Measurements from ENCODE around the gene KRT82. TPM values are rescaled to one million over a fixed set of nuclear protein-coding genes. Genes with fewer than 3 reads are reported as not detected.
A peak's percentile ranks its signal among the peaks of the same experiment; 100 is the strongest.

Gene KRT82
- total and polyA plus RNA-seq, 7 donors: not detected

DNA sequence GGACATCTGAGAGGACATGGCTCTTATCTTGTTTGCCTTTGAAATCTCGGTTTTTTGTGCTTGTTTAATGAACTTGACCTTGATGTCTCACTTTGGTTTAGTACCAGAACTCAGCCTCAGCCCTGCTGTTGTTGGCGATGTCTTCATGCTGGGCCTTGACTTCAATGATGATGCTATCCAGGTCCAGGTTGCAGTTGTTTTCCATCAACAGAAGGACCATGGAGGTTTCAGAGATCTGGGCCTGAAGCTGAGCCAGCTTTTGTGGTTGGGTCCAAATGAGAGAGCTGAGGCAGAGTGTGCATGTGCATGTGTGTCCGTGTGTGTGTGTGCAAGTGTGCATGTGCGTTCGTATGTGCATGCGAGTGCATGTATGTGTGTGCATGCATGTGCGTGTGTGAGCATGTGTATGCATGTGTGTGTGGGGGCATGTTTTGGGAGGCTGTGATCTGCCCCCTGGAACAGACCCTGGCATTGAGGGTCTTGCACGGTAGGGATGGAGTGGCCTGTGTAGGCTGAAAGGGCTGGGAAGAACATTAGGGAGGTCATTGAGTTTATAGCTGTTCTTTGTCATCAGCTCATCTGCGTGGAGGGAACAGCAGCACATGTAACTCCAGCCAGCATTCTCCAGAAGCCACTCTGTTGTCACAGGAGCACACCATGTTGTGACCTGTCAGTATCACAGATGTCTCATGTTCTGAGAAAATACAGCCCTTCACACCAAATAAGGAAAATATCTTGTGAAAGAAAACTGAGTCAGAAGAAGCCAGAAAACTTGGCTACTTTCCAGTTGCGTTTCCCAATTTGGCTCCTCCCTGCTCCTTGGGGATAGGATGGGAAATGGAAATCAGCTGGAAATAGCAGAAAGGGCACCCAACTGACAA lies 10.0 kb upstream of the KRT82 start:
- WGBS, 3 donors: 54 to 58% (median 58%) methylated on average over 10 of the region's 10 CpGs
- TF ChIP-seq, protein P1, sequence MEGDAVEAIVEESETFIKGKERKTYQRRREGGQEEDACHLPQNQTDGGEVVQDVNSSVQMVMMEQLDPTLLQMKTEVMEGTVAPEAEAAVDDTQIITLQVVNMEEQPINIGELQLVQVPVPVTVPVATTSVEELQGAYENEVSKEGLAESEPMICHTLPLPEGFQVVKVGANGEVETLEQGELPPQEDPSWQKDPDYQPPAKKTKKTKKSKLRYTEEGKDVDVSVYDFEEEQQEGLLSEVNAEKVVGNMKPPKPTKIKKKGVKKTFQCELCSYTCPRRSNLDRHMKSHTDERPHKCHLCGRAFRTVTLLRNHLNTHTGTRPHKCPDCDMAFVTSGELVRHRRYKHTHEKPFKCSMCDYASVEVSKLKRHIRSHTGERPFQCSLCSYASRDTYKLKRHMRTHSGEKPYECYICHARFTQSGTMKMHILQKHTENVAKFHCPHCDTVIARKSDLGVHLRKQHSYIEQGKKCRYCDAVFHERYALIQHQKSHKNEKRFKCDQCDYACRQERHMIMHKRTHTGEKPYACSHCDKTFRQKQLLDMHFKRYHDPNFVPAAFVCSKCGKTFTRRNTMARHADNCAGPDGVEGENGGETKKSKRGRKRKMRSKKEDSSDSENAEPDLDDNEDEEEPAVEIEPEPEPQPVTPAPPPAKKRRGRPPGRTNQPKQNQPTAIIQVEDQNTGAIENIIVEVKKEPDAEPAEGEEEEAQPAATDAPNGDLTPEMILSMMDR (IDR thresholded peaks at IDR 0.05): no peak
- intact Hi-C loops (cut with DNase I): no loop called here
- ATAC-seq: peak in 3 of 4 donors; percentile 68 to 80 (median 75)
- Histone ChIP-seq H3K9me3 (no peaks in the 10 kb centered on the region), H3K36me3 (ENCODE audit: insufficient read depth in 1 of 2, low read depth in 1 of 2) (no peaks in the 10 kb centered on the region), H3K27ac (no peak overlapping the region), H3K4me1 (no peaks in the 10 kb centered on the region), H3K27me3 (ENCODE audit: insufficient read depth in 3 of 3, low read length in 2 of 3) (peaks cover 0 to 5% (median 4%) of the 10 kb centered on the region in 3 donors), H3K4me3 (no peak overlapping the region)
- peak in 1 of 2 donors; percentile 35 for DNase-seq

DNA sequence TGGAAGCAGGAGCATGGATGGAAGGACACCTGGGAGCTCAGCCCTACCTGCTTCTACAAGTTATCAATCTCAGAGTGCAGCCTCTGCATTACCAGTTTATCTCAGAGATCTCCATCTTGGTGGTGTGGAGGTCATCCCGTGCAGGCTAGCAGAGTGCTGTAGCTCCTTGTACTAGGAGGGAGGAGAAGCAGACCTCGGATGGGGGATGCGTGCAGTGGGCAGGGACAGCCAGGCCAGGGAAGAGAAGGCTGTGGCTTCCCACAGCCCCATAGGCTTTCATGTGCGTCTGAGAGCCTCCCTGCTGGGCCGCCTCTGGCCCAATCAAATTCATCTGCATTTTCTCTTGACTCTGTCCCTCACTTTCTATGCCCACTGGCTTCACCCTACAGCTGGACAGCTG lies 8.8 kb upstream of the KRT82 start:
- Histone ChIP-seq H3K4me1 (no peaks in the 10 kb centered on the region), H3K36me3 (ENCODE audit: insufficient read depth in 1 of 2, low read depth in 1 of 2) (no peaks in the 10 kb centered on the region), H3K27me3 (ENCODE audit: insufficient read depth in 3 of 3, low read length in 2 of 3) (peaks cover 0 to 5% (median 2%) of the 10 kb centered on the region in 3 donors), H3K27ac (no peak overlapping the region), H3K9me3 (no peaks in the 10 kb centered on the region), H3K4me3 (no peak overlapping the region)
- ATAC-seq (no peak), DNase-seq (no peak)
- 69 to 80% (median 72%) methylated on average over 5 of the region's 5 CpGs for WGBS, 3 donors
- intact Hi-C loops (cut with DNase I): no loop called here
- TF ChIP-seq, protein P1 (IDR thresholded peaks at IDR 0.05): no peak

DNA sequence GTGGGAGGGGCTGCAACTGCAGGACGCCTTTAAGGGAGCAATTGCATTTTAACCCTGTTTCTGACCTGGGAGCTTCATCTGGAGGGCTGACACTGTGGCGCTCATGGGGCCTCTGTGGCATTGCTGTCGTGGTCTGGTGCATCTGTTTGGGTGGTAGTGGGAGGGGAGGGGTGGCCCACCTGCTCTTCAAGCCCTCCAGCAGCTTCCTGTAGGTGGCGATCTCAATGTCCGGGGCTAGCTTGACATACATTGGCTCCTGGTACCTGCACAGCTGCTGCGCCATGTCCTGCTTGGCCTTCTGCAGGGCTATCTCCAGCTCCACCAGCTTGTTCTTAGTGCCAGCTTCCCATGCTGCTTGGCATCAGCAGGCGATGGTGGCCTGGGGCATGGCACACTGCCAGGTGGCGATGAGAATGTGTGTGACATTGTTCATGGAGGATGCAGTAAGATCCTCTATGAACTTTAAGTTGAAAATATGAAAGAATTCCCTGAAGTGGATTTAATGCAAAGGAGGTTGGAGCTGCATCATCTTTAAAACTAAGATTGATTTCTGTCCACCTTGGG lies 7.7 kb upstream of the KRT82 start:
- TF ChIP-seq, protein P1 (IDR thresholded peaks at IDR 0.05): no peak
- DNase-seq (no peak), ATAC-seq (no peak)
- H3K27me3 ChIP-seq (ENCODE audit: insufficient read depth in 3 of 3, low read length in 2 of 3): peaks cover 0 to 5% (median 0%) of the 10 kb centered on the region in 3 donors
- intact Hi-C loops (cut with DNase I): no loop called here
- no peaks in the 10 kb centered on the region for H3K9me3 ChIP-seq
- H3K27ac ChIP-seq: no peak overlapping the region
- 39 to 48% (median 45%) methylated on average over 8 of the region's 8 CpGs for WGBS, 3 donors
- no peaks in the 10 kb centered on the region for H3K4me1 ChIP-seq
- no peak overlapping the region for H3K4me3 ChIP-seq
- no peaks in the 10 kb centered on the region for H3K36me3 ChIP-seq (ENCODE audit: insufficient read depth in 1 of 2, low read depth in 1 of 2)

DNA sequence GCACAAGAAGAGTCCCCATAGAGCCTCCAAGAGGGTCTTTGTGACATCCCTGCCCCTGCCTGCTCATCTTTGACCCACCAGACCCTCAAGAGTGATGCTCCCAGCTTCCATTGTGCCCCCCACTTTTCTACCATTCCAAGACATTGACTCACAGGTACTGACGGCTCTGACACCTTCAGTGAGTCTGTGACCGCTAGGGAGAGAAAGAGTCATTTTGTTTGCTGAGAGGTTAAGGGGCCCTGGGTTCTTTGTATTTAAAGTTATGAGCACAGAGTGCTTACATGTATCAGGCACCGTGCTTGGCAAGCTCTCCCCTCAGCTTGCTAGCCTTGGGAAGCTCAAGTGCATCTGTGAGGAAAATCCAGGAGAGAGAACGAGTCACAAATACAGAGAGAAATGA lies 7.1 kb upstream of the KRT82 start:
- intact Hi-C loops (cut with DNase I): no loop called here
- H3K27ac ChIP-seq: no peak overlapping the region
- ATAC-seq (no peak), DNase-seq (no peak)
- TF ChIP-seq, protein P1 (IDR thresholded peaks at IDR 0.05): no peak
- no peaks in the 10 kb centered on the region for H3K9me3 ChIP-seq
- WGBS, 3 donors: 47 to 63% (median 55%) methylated on average over 4 of the region's 4 CpGs
- no peaks in the 10 kb centered on the region for H3K36me3 ChIP-seq (ENCODE audit: insufficient read depth in 1 of 2, low read depth in 1 of 2)
- no peaks in the 10 kb centered on the region for H3K4me1 ChIP-seq
- H3K4me3 ChIP-seq: no peak overlapping the region
- H3K27me3 ChIP-seq (ENCODE audit: insufficient read depth in 3 of 3, low read length in 2 of 3): peaks cover 0 to 5% (median 0%) of the 10 kb centered on the region in 3 donors
